HepG2 (cell line): ENCODE data around the gene CTCF. TPM values are rescaled to one million over a fixed set of nuclear protein-coding genes. Genes with fewer than 3 reads are reported as not detected.

Source experiments
- BRCA1 ChIP-seq: sonication (generic); formaldehyde crosslinking; IDR thresholded peaks from 2 replicates; pipeline ENCODE4 v1.4.0; 2020; ENCODE audit warnings: missing genetic modification reagents
- CEBPG ChIP-seq: IDR thresholded peaks from 2 replicates; pipeline ENCODE4 v1.6.1; 2016
- HDAC2 ChIP-seq: sonication (generic); formaldehyde crosslinking; IDR thresholded peaks from 2 replicates; pipeline ENCODE4 v1.4.0; 2020; ENCODE audit warnings: missing genetic modification reagents
- MTF1 ChIP-seq: sonication (generic); formaldehyde crosslinking; IDR thresholded peaks from 2 replicates; pipeline ENCODE4 v1.5.0; 2020; ENCODE audit warnings: missing genetic modification reagents
- NFE2L1 ChIP-seq: sonication (generic); formaldehyde crosslinking; IDR thresholded peaks from 2 replicates; pipeline ENCODE4 v1.4.0; 2020; ENCODE audit warnings: missing genetic modification reagents, mild to moderate bottlenecking, borderline replicate concordance
- SNAPC4 ChIP-seq: sonication (generic); formaldehyde crosslinking; IDR thresholded peaks from 2 replicates; pipeline ENCODE4 v1.4.0; 2020; ENCODE audit warnings: mild to moderate bottlenecking, missing genetic modification reagents
- SRY ChIP-seq: sonication (generic); formaldehyde crosslinking; IDR thresholded peaks from 2 replicates; pipeline ENCODE4 v1.8.0; 2022; ENCODE audit warnings: mild to moderate bottlenecking, missing genetic modification reagents
- ZNF567 ChIP-seq: sonication (generic); formaldehyde crosslinking; IDR thresholded peaks from 2 replicates; pipeline ENCODE4 v1.8.1; 2023; ENCODE audit warnings: mild to moderate bottlenecking, missing genetic modification reagents, borderline replicate concordance
- ZNF614 ChIP-seq: IDR thresholded peaks from 2 replicates; pipeline ENCODE4 v1.6.1; 2018; ENCODE audit warnings: missing biosample characterization, missing genetic modification reagents, inconsistent platforms, borderline replicate concordance
- ZNF7 ChIP-seq: IDR thresholded peaks from 2 replicates; pipeline ENCODE4 v1.6.1; 2016; ENCODE audit warnings: missing biosample characterization, missing genetic modification reagents
- polyA plus RNA-seq, 8 experiments: library from polyadenylated mRNA; depleted of rRNA in 3 of 8; stranded (reverse) in 7 of 8; unstranded in 1 of 8; fragments of >200 nt; fragmentation: Illumina TruSeq in 4 of 8; extraction: Trizol in 4 of 8; gene quantifications; 2 replicates each; pipeline versions ENCODE4 v1.2.1 to v1.2.3, GENCODE V29; 2011 to 2016; ENCODE audit warnings: low read depth in 4 of 8, missing spikeins in 1 of 8, mixed read lengths in 1 of 8; ENCODE audit not compliant: insufficient read depth in 1 of 8
- total RNA-seq, 5 experiments: library from RNA; depleted of rRNA; stranded (reverse); fragments of >200 nt; fragmentation: Illumina TruSeq; extraction: Trizol; gene quantifications; 2 replicates each; pipeline ENCODE4 v1.2.3, GENCODE V29; 2016; ENCODE audit warnings: low read depth in 1 of 5
- TF ChIP-seq, protein P1 (sequence below): sonication (generic); formaldehyde crosslinking; IDR thresholded peaks from one replicate; pipeline ENCODE4 v1.5.1; 2020; ENCODE audit warnings: mild to moderate bottlenecking, missing genetic modification reagents; ENCODE audit errors: not compliant biosample characterization

The CTCF gene
- total and polyA plus RNA-seq, 2 of the 13 experiments (the other 11 are each of a cell fraction or from before 2014, with no cell fraction given): 19.5 to 37.5 TPM

- TF ChIP-seq SNAPC4 (no peak), ZNF567 (CRISPR knock-in tag) (no peak), HDAC2 (CRISPR knock-in tag) (peak; percentile 90), NFE2L1 (CRISPR knock-in tag) (peak; percentile 54; the same call in 1 of the 2 replicates), ZNF7 (no peak), CEBPG (peak; percentile 60), MTF1 (CRISPR knock-in tag) (no peak), SRY (no peak; the same call in 1 of the 2 replicates), BRCA1 (CRISPR knock-in tag) (0 out of 2 replicates have a peak, but pooled peaks have one; percentile 39), ZNF614 (peak; percentile 94; the same call in 1 of the 2 replicates)
- TF ChIP-seq, protein P1, sequence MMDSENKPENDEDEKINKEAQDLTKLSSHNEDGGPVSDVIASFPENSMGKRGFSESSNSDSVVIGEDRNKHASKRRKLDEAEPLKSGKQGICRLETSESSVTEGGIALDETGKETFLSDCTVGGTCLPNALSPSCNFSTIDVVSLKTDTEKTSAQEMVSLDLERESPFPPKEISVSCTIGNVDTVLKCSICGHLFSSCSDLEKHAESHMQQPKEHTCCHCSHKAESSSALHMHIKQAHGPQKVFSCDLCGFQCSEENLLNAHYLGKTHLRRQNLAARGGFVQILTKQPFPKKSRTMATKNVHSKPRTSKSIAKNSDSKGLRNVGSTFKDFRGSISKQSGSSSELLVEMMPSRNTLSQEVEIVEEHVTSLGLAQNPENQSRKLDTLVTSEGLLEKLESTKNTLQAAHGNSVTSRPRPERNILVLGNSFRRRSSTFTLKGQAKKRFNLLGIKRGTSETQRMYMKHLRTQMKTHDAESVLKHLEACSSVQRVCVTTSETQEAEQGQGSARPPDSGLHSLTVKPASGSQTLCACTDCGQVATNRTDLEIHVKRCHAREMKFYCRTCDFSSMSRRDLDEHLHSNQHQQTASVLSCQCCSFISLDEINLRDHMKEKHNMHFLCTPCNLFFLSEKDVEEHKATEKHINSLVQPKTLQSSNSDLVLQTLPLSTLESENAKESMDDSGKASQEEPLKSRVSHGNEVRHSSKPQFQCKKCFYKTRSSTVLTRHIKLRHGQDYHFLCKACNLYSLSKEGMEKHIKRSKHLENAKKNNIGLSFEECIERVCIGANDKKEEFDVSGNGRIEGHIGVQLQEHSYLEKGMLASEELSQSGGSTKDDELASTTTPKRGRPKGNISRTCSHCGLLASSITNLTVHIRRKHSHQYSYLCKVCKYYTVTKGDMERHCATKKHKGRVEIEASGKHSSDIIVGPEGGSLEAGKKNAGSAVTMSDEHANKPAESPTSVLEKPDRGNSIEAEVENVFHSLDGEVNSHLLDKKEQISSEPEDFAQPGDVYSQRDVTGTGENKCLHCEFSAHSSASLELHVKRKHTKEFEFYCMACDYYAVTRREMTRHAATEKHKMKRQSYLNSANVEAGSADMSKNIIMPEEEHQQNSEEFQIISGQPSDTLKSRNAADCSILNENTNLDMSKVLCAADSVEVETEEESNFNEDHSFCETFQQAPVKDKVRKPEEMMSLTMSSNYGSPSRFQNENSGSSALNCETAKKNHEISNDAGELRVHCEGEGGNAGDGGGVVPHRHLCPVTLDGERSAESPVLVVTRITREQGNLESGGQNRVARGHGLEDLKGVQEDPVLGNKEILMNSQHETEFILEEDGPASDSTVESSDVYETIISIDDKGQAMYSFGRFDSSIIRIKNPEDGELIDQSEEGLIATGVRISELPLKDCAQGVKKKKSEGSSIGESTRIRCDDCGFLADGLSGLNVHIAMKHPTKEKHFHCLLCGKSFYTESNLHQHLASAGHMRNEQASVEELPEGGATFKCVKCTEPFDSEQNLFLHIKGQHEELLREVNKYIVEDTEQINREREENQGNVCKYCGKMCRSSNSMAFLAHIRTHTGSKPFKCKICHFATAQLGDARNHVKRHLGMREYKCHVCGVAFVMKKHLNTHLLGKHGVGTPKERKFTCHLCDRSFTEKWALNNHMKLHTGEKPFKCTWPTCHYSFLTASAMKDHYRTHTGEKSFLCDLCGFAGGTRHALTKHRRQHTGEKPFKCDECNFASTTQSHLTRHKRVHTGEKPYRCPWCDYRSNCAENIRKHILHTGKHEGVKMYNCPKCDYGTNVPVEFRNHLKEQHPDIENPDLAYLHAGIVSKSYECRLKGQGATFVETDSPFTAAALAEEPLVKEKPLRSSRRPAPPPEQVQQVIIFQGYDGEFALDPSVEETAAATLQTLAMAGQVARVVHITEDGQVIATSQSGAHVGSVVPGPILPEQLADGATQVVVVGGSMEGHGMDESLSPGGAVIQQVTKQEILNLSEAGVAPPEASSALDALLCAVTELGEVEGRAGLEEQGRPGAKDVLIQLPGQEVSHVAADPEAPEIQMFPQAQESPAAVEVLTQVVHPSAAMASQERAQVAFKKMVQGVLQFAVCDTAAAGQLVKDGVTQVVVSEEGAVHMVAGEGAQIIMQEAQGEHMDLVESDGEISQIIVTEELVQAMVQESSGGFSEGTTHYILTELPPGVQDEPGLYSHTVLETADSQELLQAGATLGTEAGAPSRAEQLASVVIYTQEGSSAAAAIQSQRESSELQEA (CRISPR knock-in tag): peak; percentile 40
These were observed 105.6 kb downstream of the CTCF start (continued) for GRCh38 chr16:67667817-67668494.
